ENCODE measurements around the gene CTSW.
"Not testable (repeated sequence)": the region's sequence is repeated elsewhere in the genome, so short reads cannot be mapped to it uniquely, and the experiment has no call there.

CTSW gene

DNA sequence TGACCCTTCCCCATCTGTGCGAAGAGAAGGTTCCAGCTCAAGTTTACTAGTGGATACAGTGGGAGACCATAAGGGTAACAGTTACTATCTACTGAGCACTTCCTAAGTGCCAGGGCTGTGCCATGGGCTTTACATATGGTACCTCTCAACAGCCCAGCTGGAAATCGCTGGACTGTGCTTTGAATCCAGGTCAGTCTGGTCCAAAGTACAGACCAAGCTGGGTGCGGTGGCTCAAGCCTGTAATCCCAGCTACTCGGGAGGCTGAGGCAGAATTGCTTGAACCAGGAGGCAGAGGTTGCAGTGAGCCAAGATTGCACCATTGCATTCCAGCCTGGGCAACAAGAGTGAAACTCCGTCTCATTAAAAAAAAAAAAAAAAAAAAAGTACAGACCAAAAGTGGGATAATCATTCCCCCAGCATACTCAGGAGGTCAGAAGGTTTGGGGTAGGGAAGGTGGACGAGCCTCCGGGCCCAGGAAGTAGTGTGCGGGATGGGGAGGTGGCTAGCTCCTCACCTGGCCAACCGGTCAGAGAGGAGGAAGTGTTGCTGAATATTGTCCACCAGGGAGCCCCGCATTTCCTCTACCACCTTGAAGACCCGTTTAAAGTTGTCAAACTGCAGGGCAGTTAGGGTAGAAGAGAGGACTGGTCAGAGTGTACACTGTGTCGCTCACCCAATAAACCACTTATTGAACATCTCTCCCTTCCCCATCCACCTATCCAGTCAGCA, 6.3 kb downstream of the CTSW start:
- no peak for DNase-seq (ENCODE audit: low read depth)

DNA sequence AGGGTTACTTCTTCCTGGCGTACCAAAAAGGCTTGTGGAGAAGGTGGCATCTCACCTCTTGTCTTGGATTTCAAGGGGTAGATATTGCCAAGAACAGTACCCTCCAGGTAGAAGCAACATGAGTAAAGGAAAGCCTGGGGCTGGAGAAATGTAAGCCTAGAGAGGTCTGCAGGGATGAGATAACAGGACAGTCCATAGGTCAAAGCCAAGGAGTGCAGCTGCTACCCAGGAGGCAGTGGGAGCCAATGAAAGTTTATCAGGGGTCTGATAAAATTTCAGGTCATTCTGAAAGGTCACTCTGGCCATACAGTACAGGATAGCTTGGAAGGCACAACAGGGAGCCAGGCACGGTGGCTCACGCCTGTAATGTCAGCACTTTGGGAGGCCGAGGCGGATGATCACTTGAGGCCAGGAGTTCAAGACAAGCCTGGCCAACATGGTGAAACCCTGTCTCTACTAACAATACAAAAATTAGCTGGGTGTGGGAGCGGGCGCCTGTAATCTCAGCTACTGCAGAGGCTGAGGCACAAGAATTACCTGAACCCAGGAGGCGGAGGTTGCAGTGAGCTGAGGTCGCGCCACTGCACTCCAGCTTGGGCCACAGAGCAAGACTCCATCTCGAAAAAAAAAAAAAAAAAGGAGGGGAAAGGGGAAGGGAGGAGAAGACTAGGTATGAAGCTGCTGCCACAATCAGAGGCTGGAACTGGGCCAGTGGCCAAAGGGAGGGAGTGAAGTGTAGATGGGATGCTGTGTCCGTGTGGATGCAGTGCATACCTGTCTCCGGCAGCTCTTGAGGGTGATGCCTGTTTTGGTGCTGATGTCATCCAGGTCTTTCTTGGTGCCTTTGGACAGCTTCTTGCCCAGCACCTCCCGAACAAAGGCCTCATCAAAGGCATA, 7.4 kb downstream of the CTSW start:
- DNase-seq (ENCODE audit: low read depth), result no peak

DNA sequence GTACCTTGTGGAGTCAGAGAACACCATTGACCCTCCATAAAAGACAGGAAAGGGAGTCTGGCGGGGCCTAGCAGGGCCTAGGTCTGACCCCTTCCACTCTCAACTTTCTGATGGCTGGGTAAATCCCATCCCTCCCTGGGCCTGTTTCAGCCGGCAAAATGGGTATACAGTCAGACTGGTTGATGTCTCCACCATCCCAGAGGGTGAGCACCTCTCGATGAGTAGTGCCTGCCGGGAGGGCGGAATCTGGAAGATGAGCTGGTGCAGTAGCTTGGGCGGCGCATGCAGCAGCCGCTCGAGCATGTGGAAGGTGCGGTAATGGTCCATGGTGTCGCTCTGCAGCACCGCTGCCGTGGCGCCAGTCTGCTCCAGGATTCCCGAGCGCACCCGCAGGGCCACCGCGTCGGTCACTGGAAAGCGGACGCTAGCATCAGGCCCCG, 8.1 kb downstream of the CTSW start:
- DNase-seq (ENCODE audit: low read depth), result peak; percentile 67

DNA sequence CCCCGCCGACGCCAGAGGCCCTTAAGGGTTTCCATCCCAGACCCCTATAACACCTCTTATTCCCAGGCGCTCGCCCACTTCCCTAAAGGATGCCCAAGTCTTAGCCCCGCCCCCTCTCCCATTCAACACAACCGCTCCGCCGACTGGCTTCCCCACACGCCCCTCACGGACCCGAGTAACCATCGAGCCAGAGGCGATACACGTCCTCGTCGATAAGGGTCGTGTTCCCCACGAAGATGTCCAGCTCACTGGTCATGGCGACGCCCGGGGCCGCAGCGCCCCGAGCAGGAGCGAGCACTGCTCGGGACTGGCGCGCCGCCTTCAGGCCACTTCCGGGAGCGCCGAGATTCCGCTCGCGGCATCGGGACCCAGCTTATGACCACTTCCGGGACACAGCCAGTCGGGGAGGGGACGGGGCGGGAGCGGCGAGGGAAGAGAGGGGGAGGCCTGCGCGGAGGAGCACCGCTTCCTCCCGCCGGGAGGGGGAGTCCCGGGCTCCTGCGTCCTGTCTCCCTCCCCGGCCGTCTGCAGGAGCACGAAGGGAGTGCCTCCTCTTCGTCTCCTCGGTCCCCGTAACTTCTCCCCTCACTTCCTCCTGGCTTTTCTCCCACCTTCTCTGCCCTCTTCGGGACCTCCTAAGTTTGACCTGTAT, 8.7 kb downstream of the CTSW start, which contains the start of gene FIBP:
Gene FIBP, minus strand, starts transcription at position 309 of the 652 bp plus-strand sequence. Its CDS starts 53 bp downstream, at position 256.
- DNase-seq (ENCODE audit: low read depth), result peak; percentile 97

DNA sequence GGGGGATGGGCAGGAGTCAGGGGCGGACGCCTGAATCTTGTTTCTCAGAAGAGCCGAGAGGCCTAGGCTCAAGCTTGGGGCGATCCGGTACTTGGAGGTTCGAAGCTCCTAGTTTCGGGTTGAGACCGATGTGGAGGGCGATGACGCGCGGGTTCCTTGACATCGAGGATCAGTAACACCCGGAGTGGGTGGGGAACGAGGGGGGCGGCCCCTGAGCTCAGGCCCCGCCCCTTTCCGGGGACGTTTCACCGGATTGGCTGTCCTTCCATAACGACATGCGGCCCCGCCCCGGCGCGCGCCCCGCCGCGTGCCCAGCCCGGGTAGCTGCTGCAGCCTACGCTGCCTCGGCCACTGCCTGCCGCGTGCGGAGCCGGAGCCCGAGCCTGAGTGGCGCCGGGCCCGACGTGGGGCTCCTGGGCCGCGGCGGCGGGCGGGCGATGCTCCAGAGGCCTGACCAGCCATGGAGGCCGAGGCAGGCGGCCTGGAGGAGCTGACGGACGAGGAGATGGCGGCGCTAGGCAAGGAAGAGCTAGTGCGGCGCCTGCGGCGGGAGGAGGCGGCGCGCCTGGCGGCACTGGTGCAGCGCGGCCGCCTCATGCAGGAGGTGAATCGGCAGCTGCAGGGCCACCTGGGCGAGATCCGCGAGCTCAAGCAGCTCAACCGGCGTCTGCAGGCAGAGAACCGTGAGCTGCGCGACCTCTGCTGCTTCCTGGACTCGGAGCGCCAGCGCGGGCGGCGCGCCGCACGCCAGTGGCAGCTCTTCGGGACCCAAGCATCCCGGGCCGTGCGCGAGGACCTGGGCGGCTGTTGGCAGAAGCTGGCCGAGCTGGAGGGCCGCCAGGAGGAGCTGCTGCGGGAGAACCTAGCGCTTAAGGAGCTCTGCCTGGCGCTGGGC, 10.9 kb downstream of the CTSW start, which contains the start of gene CCDC85B:
Gene CCDC85B, plus strand, starts transcription at position 350 of the 895 bp plus-strand sequence. Its CDS starts 111 bp downstream, at position 461.
- DNase-seq (ENCODE audit: low read depth), result peak; percentile 97

DNA sequence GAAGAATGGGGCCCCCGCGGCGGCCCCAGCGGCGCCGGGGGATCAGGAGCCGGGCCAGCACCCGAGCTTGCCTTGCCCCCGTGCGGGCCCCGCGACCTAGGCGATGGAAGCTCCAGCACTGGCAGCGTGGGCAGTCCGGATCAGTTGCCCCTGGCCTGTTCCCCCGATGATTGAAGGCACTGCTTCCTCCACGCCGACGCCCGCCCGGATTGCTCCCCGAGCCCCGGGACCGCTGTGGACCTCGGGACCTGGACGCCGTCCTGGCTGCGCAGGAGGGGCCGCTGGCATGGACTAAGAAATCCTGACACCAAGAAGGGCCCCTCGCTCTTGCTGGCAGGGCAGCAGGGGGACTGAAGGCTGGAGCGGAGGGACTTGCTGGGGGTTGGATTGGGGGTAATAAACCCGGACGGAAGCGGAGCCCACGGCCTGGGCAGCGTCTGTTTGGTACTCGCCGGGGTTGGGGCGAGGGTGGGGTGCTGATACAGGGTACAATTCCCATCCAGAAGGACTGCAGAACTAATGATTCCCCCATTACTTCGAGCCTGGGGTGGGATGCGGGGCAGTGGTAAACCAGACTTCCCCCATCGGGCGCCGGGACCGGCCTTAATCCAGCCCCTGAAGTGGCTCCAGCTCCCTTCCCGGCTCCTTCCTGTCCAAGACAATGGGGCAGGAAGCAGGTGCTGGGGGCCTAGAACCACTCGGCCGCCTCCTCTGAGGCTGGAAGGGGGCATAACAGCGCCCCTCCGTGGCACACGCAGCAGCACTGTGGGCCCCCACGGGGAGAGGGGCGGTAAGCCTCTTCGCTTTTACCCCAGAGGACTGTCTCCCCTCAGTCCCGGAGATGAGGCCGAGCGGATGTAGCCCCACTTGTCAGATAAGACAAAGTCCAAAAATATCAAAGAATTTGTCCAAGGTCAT, 11.8 kb downstream of the CTSW start:
- peak; percentile 56 for DNase-seq (ENCODE audit: low read depth)

DNA sequence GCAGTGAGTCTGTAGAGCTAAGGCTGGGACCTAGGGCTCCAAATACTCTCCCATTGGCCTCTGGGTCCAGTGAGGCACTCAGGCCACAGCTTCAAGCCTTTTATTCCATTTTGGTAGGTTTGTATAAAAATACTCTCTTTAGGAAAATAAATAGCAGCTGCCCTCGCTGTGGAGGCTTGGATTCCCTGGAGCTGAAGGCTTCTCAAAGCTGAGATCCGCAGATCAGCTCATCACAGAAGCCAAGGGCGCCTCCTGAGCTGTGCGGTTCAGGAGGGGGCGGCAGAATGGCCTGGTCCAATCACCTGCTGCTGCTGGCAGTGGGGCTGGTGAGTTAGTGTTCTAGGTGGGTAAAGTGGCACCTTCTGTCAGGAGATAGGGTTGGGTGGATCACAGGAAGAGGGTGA, 12.5 kb downstream of the CTSW start:
- not testable (repeated sequence) for DNase-seq (ENCODE audit: low read depth)

DNA sequence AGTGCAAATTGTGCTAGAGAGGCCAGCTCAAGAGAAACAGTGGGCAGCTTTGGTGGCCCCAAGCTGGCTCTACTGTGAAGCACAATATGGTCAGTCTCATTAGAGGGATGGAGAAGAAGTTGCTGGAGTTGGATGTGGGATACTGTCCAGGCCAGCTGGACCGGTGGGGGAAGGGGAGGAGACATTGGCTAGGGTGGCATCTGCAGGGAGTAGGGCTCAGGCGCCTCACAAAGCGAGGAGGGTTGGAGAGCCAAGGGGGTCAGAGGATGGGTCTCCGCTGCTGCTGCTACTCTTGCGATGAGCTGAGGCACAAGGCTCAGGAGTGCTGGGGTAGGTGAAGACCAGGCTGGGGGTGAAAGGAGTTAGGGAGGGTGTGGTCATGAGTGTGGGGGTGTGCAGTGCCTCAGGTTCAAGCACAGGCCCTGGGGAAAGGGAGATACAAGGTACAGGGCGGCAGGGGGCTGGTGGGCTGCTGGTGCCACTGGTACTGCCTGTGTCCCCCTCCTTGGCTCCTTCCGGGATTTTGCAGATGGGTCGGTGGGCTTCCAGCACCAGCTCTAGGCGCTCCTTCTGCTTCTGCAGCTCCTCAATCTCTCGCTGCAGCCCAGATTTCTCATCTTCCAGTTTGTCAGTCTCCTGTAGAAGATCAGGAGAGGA, 13.2 kb downstream of the CTSW start:
- DNase-seq (ENCODE audit: low read depth), result no peak

DNA sequence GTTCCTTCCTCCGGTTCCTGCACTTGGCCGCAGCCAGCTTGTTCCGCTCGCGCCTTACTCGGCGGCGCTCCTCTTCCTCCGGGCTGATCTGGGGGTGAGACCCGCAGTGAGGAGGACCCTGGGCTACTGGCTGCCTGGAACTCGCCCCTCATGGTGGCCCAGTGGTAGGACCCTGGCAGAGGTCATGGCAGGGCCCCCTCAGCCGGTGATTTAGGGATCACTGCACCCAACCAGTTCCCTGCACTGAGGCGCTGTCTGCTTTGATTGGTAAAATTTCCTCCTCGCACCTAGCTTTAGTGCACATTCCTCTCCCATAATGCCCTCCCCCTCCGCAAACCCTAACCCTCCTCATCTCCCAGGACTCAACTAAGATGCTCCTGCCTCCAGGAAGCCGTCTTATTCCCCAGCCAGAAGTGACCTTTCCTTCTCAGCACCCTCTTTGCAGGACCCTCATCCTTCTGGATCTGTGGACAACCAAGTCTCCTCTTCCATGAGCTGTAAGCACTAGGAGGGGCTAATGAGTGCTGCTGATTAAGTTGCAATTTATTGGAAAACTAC, 14.5 kb downstream of the CTSW start:
- DNase-seq (ENCODE audit: low read depth), result no peak

DNA sequence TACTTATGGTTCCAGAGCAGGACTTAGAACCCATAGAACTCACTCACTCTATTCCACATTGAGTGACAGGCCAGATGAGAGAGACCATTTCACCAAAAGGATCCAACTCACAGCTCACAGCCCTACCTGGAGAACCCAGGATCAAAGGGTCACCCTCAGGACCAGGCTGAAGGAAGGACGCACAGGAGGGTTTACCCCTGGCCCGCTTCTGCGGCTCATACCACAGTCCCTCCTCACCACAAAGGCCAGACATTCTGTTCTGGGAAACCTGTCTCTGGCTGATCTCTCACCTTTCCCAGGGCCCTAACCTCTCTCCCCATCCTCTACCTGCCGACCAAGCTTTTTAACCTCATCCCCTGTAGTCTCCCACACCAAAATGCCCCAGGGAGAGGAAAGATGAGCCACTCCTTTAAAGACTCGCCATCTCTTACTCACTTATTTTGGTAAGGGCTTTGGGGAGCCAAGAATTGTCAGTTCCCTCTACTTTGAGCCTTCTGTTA, 15.9 kb downstream of the CTSW start:
- DNase-seq (ENCODE audit: low read depth), result no peak

DNA sequence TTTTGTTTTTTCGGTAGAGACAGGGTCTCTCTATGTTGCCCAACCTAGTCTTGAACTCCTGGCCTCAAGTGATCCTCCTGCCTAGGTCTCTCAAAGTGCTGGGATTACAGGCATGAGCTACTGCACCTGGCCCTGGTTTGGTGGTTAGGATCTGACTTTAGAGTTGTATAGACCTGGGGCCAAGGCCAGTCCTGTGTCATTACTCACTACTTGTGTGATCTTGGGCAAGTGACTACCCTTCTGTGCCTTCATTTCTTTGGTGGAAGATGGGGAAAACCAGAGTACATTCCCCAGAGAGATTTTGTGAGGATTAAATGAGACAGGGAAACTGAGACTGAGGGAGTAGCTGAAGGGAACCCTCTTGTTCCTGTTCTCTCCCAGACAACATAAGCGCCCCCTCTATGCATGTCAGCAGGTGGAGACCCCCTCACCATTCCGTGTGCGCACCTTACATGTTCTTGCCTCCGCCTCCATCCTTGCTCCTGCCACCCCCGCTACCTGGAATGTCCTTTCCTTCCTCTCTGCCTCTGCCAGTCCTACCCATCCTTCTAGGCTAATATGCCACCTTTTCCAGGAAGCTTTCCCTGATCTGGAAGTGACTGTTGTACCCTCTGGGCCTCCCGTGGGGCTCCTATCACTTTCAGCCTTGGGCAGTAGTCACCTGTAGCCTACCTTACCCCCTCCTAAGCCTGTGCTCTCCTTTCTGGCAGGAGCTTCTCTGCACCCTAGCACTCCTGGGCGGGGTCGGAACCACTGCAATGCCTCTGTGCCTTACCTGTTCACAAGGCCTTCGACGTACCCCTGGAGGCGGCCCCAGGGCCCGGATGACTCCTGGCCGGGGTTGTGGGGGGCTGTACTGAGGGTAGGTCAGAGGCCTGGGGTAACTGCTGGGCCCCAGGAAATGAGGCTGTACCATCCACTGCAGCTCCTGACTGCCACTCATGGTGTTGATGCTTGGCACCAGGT, 16.7 kb downstream of the CTSW start:
- DNase-seq (ENCODE audit: low read depth), result no peak

DNA sequence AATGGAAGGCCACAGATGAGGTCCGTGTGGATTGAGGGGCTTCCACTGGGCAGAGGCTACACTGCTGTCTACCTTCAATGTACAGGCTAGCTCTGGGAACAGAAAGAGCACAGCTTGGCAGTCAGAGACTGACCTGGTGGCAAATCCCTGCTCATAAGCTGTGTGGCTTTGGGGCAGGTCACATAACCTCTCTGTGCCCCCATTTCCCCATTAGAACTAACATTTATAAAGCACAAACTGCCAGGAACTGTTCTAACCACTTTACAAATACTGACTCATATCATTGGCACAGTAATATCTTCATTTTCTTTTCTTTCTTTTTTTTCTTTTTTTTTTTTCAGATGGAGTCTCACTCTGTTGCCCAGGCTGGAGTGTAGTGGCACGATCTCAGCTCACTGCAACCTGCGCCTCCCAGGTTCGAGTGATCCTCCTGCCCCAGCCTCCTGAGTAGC, 17.4 kb downstream of the CTSW start:
- DNase-seq (ENCODE audit: low read depth), result no peak

DNA sequence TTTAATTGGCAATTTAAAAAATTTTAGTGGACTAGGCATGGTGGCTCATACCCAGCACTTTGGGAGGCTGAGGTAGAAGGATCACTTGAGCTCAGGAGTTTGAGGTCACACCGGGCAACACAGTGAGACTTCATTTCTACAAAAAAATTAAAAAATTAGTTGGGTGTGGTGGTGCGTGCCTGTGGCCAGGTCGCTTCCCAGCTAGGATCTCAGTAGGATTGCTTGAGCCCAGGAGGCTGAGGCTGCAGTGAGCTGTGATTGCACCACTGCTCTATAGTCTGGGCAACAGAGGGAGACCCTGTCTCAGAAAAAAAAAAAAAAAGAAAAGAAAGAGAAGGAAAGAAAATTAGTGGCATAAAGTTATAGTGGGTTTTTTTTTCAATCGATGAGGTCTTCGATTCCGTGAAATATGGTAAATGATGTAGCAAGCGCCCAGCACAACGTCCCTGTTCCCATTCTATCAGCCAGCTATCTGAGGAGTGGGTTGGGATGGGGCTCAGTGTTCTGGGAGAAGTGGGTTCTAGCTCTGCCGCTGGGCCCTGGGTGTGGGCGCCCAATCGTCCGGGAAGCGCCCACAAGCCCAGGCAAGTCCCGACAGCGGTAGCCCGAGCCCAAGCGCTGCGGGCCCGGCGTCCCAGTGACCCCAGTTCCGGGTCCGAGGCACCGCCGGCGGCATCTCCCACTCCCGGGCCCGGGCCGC, 19.2 kb downstream of the CTSW start:
- peak; percentile 54 for DNase-seq (ENCODE audit: low read depth)

DNA sequence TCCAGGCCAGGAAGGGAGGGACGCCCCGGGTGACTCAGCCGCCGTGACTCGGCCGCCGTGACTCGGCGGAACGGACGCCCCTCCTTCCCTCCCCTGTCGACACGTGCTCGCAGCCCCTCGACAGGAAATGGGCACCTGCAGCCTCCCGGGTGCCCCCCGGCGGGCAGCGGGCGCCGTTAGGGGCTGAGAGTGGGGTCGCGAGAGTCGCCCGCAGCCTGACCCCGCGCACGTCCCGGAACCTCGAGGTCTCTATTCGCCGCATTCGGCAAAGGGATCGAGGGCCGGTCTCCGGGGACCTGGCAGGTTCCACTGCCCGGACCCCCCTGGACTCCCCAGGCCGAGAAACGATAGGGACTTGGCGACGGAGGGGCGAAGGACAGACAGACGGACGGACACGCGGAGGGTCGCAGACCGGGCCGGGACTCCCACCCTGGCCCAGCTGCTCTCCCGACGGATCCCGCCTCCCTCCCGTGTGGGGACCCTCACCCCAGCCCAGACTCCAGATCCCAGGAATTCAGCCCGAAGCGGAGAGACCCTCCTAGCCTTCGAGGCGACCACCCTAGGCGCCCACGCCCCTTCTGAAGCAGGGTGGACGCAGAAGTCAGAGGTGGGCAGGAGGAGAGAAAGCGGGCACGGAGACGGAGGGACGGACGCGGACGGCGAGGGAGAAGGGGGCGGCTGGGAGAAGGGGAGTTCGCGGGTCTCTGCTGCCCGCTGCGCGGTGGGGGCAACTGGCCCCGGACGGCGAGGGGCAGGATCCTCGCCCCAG, 19.9 kb downstream of the CTSW start:
- peak; percentile 87 for DNase-seq (ENCODE audit: low read depth)

DNA sequence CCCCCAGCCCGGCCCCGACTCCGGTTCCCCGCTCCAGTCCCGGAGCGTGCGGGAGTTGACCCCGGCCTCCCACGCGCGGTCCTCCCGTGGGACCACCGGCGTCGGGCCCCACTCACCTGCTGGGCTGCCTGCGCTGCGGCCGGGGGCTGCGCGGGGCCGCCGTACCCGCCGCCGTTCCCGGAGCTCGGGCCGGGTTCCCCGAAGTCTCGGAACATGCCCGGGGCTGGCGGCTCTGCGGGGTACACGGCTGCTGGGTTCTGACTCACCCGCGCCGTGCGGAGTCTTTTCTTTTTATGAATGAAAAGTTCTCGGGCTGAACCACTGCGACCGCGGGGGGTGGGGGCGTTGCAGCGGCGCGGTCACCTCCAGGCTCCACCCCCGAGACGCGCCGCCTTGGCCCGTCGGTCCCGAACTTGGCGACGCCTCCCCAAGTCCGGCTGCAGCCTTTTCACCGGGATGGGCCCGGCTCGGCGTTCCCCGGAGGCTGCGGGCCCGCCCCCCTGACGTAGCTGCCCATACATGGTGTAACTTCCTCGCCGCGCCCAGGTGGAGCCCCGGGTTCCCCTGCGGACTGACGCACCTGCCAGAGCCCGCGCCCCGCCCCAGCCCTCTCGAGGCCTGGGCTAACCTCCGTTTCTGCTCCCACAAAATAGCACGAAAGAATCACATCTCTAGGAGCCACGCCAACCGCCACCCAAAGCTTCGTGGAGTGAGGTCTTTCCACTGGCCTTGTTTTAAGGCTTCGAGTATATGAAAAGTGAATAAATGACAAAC, 20.7 kb downstream of the CTSW start, which contains the start of gene FOSL1:
Gene FOSL1, minus strand, starts transcription at position 264 of the 774 bp plus-strand sequence. Its CDS starts 49 bp downstream, at position 215.
- peak; percentile 95 for DNase-seq (ENCODE audit: low read depth)

DNA sequence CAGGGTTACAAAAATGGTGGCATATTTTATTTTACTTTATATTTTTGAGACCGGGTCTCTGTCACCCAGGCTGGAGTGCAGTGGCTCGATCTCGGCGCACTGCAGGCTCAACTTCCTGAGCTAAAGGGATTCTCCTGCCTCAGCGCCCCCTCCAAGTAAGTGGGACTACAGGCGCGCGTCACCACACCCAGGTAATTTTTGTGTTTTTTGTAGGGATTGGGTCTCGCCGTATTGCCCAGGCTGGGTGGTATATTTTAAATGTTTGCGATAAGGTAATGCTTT, 21.2 kb downstream of the CTSW start:
- no peak for DNase-seq (ENCODE audit: low read depth)

Data from EH (cell line).